GM21390 (cell line): Measurements from ENCODE around the gene FUT4.
"Not testable (repeated sequence)": the region's sequence is repeated elsewhere in the genome, so short reads cannot be mapped to it uniquely, and the experiment has no call there.

Experiments used
- ATAC-seq: cut with Tn5 transposase; IDR thresholded peaks from one replicate; pipeline ENCODE4 v1.9.1; 2021; ENCODE audit not compliant: unreplicated experiment

The FUT4 gene

GRCh38 chr11:94532211-94532610 is 11.5 kb upstream of the FUT4 start:
- ATAC-seq = no peak

- ATAC-seq = no peak
Observed at GRCh38 chr11:94533206-94533605, 10.5 kb upstream of the FUT4 start.

DNA sequence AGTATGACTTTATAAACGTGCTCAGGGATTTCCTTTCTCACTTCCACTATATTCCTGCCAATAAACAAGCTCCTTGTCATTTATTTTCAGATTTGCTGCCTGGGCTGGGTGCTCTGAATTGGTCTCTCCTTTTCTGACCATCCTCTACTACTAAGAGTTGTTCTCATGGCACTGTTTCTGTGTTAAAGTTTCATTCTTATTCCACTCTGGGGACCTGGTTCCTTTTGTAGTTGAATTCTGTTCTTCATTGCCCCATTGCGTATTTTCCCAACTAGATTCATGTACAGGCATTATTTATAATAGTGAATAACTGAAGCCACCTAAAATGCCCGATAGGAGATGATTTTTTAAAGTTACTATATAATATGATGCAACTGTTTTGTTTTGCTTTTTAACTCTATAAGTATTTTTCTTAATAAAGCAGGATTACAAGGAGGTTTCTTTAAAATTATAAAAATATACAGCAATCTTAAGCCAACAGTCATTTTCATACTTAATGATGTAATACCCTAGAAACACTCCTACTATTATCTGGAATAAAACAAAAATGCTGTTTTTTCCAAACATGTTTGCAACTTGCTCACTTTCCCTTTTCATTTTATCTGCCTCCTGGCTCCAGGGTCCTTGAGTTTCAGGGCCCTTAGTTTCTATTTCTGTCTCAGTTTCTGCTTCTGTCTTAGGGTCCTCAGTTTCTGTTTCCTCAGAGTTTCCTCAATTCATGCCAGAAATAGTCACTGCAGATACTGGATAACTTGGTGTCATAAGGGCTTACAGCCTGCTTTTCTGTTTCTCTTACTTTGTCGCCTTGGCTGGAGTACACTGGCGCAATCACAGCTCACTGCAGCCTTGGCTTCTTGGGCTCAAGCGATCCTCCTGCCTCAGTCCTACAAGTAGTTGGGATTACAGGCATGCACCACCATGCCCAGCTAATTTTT is 9.8 kb upstream of the FUT4 start:
- ATAC-seq = no peak

DNA sequence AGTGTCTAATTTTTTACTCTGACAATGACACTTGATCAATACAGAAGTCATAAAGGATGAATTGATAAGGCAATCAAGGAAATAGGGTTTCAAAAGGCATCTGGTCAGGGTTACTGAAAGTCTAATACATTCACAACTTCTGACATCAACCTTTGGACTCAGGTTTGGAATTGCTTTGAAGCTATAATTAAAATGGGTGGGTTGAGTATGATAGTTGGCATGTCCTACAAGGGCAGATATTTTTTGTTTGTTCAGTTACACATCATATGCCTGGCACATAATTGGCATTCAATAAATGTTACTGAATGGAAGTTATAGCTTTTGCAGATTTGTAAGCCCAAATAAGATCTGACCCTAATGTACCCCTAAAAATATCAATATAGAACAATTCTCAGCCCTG is 7.3 kb upstream of the FUT4 start:
- ATAC-seq = no peak

GRCh38 chr11:94537031-94537600 is 6.6 kb upstream of the FUT4 start:
- ATAC-seq = no peak

DNA sequence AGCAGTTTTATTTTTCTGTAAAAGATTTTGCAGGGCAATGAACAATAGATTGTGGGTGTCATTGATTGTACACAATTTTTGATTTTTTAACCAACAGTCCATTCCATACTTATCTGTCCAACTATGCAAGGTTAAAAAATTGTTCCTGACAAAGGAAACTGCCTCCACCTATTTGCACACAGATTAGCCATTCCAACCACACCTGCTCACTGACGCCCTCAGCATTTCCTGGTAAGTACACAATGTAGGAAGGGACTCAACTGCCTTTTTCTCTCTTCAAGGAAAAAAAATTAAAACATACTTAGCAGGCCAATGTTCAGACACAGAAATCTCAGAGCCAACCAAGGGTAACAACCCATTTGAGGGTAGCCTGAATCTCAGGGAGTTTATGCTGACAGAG is 4.3 kb upstream of the FUT4 start:
- no peak for ATAC-seq

DNA sequence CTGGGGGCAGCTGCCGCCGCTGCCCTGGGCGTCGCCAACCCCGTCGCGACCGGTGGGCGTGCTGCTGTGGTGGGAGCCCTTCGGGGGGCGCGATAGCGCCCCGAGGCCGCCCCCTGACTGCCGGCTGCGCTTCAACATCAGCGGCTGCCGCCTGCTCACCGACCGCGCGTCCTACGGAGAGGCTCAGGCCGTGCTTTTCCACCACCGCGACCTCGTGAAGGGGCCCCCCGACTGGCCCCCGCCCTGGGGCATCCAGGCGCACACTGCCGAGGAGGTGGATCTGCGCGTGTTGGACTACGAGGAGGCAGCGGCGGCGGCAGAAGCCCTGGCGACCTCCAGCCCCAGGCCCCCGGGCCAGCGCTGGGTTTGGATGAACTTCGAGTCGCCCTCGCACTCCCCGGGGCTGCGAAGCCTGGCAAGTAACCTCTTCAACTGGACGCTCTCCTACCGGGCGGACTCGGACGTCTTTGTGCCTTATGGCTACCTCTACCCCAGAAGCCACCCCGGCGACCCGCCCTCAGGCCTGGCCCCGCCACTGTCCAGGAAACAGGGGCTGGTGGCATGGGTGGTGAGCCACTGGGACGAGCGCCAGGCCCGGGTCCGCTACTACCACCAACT is 1.0 kb downstream of the FUT4 start:
- ATAC-seq = no peak

- ATAC-seq = no peak
Observed at GRCh38 chr11:94545264-94546161, 1.8 kb downstream of the FUT4 start.

GRCh38 chr11:94546162-94546470 is 2.4 kb downstream of the FUT4 start:
- ATAC-seq = no peak

- ATAC-seq = no peak
Observed at GRCh38 chr11:94546886-94547285, 3.2 kb downstream of the FUT4 start.

DNA sequence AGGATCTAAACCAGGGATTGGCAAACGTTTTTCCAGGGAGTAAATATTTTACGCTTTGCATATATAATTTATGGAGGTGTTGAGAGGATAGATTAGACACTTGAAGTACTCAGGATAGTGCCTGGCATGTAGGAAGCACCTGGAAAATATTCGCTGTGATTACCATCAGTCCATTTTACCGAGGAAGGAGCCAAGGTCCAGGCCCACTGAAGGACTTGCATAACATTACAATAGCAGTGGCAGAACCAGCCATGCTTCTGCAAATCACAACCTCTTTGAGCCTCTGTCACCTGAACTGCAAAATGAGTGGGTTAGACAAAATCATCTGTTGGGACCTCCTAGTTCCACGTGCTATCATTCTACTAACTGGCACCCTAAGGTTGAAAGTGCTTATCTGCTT is 5.4 kb downstream of the FUT4 start:
- ATAC-seq = no peak

DNA sequence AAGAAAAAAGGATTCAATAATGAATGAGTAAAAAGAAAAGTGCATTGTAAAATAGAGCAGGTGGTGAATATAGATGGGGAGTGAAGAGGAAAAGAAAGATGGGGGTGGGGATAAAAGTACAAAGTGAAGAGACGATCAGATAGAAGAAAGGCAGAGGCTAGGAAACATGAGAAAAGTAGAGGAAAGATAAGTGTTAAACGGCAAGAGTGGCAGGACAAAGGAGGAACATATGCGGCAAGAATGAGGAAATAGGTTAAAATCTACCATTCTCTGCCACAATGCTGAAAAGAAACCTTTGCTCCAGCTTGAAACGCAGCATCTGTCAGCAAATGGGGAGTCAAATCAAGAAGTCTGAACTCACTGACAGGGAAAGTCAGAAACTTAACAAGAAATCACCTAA is 6.8 kb downstream of the FUT4 start:
- ATAC-seq = no peak

DNA sequence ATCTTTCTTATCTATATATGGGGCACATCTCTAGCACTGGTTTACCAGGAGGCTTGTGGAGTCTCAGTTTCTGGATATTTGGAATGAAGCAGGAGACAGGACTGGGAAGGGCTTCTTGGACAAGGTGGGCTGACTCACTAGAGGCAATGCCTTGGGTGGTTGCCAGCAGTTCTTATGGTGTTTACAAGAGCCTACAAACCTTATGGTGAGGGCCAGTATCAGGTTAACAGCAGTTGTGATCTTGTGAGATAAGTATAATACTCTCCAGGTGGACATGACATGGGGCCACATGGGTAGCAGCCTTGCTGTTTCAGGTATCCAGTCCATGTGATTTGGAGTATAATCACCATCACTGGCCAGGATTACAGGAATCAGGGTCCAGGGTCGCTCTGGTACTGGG is 10.2 kb downstream of the FUT4 start:
- ATAC-seq = no peak

DNA sequence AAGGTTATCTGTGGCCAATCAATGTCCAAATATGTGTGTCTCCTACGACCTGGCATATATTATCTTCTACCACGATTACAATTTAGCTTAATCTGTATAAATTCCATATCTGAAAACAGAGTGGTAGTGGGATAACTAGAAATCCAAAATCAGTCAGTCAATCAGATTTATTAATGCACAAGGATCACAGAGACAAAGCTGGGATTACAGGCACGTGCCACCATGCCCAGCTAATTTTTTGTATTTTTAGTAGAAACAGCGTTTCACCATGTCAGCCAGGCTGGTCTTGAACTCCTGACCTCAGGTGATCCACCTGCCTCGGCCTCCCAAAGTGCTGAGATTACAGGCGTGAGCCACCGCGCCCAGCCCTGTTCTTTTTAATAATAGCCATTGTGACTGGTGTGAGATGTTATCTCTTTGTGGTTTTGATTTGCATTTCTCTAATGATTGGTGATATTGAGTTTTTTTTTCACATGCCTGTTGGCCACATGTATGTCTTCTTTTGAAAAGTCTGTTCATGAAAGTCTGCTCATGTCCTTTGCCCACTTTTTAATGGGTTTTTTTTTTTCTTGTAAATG is 12.1 kb downstream of the FUT4 start:
- not testable (repeated sequence) for ATAC-seq

GRCh38 chr11:94557421-94557820 is 13.7 kb downstream of the FUT4 start:
- no peak for ATAC-seq

GRCh38 chr11:94557992-94558391 is 14.3 kb downstream of the FUT4 start:
- ATAC-seq = no peak

DNA sequence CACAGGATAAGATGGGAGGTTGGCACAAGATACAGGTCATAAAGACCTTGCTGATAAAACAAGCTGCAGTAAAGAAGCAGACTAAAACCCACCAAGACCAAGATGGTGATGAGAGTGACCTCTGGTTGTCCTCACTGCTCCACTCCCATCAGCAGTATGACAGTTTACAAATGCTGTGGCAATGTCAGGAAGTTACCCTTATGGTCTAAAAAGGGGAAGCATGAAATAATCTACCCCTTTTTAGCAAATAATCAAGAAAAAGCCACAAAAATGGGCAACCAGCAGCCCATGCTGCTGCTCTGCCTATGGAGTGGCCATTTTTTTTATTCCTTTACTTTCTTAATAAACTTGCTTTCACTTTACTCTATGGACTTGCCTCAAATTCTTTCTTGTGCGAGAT is 14.7 kb downstream of the FUT4 start:
- no peak for ATAC-seq

DNA sequence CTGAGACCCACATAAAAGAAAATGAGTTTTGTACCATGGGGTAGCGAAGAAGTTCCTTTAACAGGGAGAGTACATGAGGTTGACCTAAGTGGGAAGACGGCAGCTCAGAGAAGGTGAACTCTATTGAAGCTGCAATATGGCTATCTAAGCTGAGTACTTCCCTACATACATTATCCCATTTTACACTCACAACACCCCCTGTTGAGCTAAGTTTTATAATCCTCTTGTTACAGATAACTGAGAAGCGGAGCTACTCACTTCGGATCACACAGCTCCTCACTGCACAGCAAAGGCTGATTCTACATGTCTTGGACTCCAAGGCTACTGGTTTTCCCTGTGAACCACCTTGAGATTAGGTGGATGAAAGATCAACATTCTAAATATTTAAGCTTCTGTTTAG is 15.2 kb downstream of the FUT4 start:
- no peak for ATAC-seq

- ATAC-seq = no peak
Observed at GRCh38 chr11:94559361-94559760, 15.6 kb downstream of the FUT4 start.

GRCh38 chr11:94560834-94561233 is 17.1 kb downstream of the FUT4 start:
- no peak for ATAC-seq
